Ovary (tissue), 3 donors: ENCODE results near the gene SUPT6H.

ENCODE experiments used
- CTCF ChIP-seq, 3 donors: fragments of 450-650 bp in 2 of 3; fragments of 200-600 bp in 1 of 3; IDR thresholded peaks; one replicate each; pipeline versions ENCODE4 v1.5.1 to v1.8.0; 2016 to 2022; ENCODE audit warnings: antibody characterized with exemption in 3 of 3, mild to moderate bottlenecking in 1 of 3
- EP300 ChIP-seq: sonication (generic); formaldehyde crosslinking; IDR thresholded peaks from one replicate; pipeline ENCODE4 v1.6.1; 2017; ENCODE audit warnings: antibody characterized with exemption
- POLR2A ChIP-seq: fragments of 450-650 bp; IDR thresholded peaks from one replicate; pipeline ENCODE4 v1.6.1; 2017; ENCODE audit warnings: antibody characterized with exemption, mild to moderate bottlenecking, moderate library complexity
- donor health status: DM: no; HTN: no; CAD: no.

DNA sequence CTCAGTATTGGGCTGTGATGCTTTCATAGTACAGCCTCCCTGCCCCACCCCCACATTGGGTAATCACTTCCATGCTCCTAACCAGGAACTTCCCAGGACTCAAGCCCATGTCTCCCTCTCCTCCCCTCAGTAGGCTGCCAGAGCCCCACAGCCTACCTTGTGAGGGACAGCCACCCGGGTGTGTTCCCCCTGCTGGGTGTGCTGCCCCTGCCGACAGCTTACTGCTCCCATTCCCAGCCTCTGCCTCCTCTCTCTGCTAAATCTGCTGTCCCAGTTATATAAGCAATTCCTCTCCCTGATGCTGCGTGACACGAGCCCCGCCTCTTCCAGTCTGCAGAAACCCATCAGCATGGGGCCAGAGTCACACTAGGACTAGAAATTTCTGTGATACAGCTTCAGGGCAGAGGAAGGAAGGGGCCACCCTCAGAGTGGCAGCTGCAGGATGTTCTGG, 48.0 kb upstream of the SUPT6H start, which contains the start of gene RSKR:
- no peak for TF ChIP-seq POLR2A
- no peak for TF ChIP-seq CTCF (IDR thresholded peaks at IDR 0.05)
- TF ChIP-seq EP300 = no peak
